SU-DHL-6 (cell line): ENCODE results near the gene FAM186B.

Source experiments
- H2AFZ ChIP-seq: fragments of 200-600 bp; sonication (generic); 2 replicates; pipeline ENCODE4 v1.6.1; 2014; ENCODE audit warnings: low read depth, mild to moderate bottlenecking, moderate library complexity, mixed read lengths, antibody characterized with exemption, low read length; ENCODE audit not compliant: severe bottlenecking
- H3F3A ChIP-seq: fragments of 200-600 bp; shearing (Covaris generic); 2 replicates; pipeline ENCODE4 v1.6.0; 2016; ENCODE audit warnings: antibody characterized with exemption, mild to moderate bottlenecking; ENCODE audit not compliant: insufficient read depth
- H3K27ac ChIP-seq: fragments of 200-600 bp; sonication (generic); 2 replicates; pipeline ENCODE4 v1.5.1; 2016; ENCODE audit warnings: low read depth, mild to moderate bottlenecking, low read length, moderate library complexity, mixed read lengths
- H3K27me3 ChIP-seq: fragments of 200-600 bp; sonication (generic), shearing (Covaris generic); 2 replicates; pipeline ENCODE4 v1.6.0; 2014; ENCODE audit warnings: mild to moderate bottlenecking, low read length
- H3K36me3 ChIP-seq: fragments of 200-600 bp; sonication (generic); 2 replicates; pipeline ENCODE4 v1.6.1; 2014; ENCODE audit warnings: mild to moderate bottlenecking, low read length, mixed read lengths
- H3K4me2 ChIP-seq: fragments of 300-600, 200-600 bp; shearing (Covaris generic), sonication (generic); 2 replicates; pipeline ENCODE4 v1.6.0; 2014; ENCODE audit warnings: low read length, low read depth, mild to moderate bottlenecking; ENCODE audit not compliant: poor library complexity, severe bottlenecking
- H3K4me3 ChIP-seq: fragments of 200-600 bp; sonication (generic); 2 replicates; pipeline ENCODE4 v1.5.1; 2014; ENCODE audit warnings: antibody characterized with exemption, low read length, mild to moderate bottlenecking, mixed read lengths; ENCODE audit not compliant: insufficient read depth, poor library complexity, severe bottlenecking
- H3K79me2 ChIP-seq: fragments of 200-600 bp; sonication (generic); 2 replicates; pipeline ENCODE4 v1.6.1; 2014; ENCODE audit warnings: mild to moderate bottlenecking, low read length, moderate library complexity; ENCODE audit not compliant: insufficient read depth
- H3K9ac ChIP-seq: fragments of 200-600 bp; sonication (generic); 2 replicates; pipeline ENCODE4 v1.7.0; 2014; ENCODE audit warnings: mild to moderate bottlenecking, low read length
- H3K9me2 ChIP-seq: fragments of 200-600 bp; sonication (generic); replicated peaks from 2 replicates; pipeline ENCODE4 v1.6.1; 2014; ENCODE audit warnings: low read length; ENCODE audit not compliant: insufficient read depth
- H3K9me3 ChIP-seq: fragments of 200-600 bp; sonication (generic); 2 replicates; pipeline ENCODE4 v1.6.1; 2014; ENCODE audit warnings: low read length, mixed read lengths; ENCODE audit not compliant: insufficient read depth
- H4K20me1 ChIP-seq: fragments of 200-600 bp; sonication (generic); 2 replicates; pipeline ENCODE4 v1.6.1; 2014; ENCODE audit warnings: low read depth, mild to moderate bottlenecking, antibody characterized with exemption, low read length, moderate library complexity, mixed read lengths
- CTCF ChIP-seq: fragments of 200-600 bp; sonication (generic); IDR thresholded peaks from one replicate; pipeline ENCODE4 v1.5.1; 2017; ENCODE audit warnings: antibody characterized with exemption, mild to moderate bottlenecking, low read length, moderate library complexity; ENCODE audit not compliant: insufficient read depth, poor library complexity, severe bottlenecking
- EZH2phosphoT487 ChIP-seq: fragments of 200-600 bp; sonication (generic), shearing (Covaris generic); conservative IDR thresholded peaks from 2 replicates; pipeline ENCODE4 v1.6.1; 2018; ENCODE audit warnings: mild to moderate bottlenecking, antibody characterized with exemption, low read length, moderate library complexity, mixed read lengths

FAM186B gene

GRCh38 chr12:49626836-49627235 is 21.4 kb upstream of the FAM186B start:
- Histone ChIP-seq H3K4me3 (no peak overlapping the region), H3F3A (peaks cover 19% of the 10 kb centered on the region), H3K9me2 (no peaks in the 10 kb centered on the region), H4K20me1 (no peaks in the 10 kb centered on the region), H3K4me2 (no peak overlapping the region), H2AFZ (no peak overlapping the region), H3K79me2 (no peaks in the 10 kb centered on the region), H3K36me3 (no peaks in the 10 kb centered on the region), H3K9me3 (no peaks in the 10 kb centered on the region), H3K27ac (no peak overlapping the region), H3K9ac (no peak overlapping the region), H3K27me3 (no peaks in the 10 kb centered on the region)
- TF ChIP-seq EZH2phosphoT487: no peak
- TF ChIP-seq CTCF: no peak

DNA sequence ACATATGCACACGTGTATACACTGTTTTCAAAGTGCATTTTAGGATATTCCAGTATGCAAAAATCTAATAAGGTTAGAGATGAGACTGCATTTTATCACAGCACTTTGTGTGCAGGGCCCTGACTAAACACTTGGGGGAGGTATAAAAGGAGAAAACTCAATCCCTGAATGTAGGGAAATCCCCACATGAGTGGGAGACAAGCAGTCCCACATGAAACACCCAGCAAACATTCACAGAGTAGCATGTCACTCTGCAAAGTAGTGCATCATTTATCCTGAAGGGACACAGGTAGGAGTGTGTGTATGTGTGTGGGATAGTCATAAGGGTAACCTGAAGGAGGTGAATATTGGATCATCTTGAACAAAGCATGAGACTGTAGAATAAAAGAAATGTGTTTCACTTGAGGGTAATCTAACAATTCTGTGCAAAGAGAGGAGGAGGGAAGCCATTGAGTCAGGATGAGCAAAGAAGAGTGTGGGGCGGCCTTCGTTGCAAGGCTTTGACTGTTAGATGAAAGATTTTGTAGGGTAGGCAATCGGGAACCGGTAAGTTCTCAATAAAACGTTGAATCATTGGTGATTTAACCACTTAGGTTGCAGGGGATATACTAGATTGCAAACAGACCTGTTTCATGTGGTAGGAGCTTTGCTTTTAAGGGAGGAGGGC is 20.9 kb upstream of the FAM186B start:
- no peak overlapping the region for H3K4me2 ChIP-seq
- H3K4me3 ChIP-seq: no peak overlapping the region
- H3K9ac ChIP-seq: no peak overlapping the region
- peaks cover 25% of the 10 kb centered on the region for H3F3A ChIP-seq
- no peaks in the 10 kb centered on the region for H4K20me1 ChIP-seq
- no peaks in the 10 kb centered on the region for H3K9me2 ChIP-seq
- no peaks in the 10 kb centered on the region for H3K27me3 ChIP-seq
- H2AFZ ChIP-seq: no peak overlapping the region
- TF ChIP-seq CTCF (no peak), EZH2phosphoT487 (no peak)
- no peaks in the 10 kb centered on the region for H3K36me3 ChIP-seq
- H3K27ac ChIP-seq: no peak overlapping the region
- H3K9me3 ChIP-seq: no peaks in the 10 kb centered on the region
- no peaks in the 10 kb centered on the region for H3K79me2 ChIP-seq

DNA sequence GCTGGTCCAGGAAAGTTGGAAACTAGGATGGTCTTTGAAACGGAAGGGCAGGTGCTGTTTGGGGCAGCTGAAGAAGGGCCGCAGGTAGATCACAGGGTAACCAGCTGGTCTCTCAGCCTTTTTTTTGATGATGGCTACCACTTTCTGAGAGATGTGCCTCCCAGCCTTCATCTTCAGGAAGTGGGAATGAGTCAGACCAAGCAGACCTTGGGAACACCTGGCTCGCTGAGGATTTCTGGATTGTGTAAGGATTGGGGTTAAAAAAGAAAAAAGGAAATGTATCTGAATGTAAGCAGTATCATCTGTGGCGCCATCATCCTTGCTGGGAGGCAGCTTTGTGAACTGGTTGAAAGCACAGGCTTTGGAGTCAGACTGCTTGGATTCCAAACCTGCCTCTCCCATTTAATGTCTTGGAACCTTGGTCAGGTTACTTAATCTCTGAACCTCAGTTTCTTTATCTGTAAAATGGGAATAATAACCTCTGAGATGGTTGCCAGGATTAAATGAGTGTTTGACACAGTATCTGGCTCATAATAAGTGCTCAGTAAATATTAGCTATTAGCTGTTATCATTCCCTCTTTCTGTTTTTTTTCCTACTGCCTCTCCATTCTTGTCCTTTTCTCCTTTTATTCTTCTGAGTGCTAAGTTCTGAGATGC is 19.6 kb upstream of the FAM186B start:
- no peaks in the 10 kb centered on the region for H3K27me3 ChIP-seq
- H3K4me3 ChIP-seq: no peak overlapping the region
- no peak overlapping the region for H3K9ac ChIP-seq
- no peak overlapping the region for H2AFZ ChIP-seq
- H3K79me2 ChIP-seq: no peaks in the 10 kb centered on the region
- H3K9me3 ChIP-seq: no peaks in the 10 kb centered on the region
- H3F3A ChIP-seq: peaks cover 26% of the 10 kb centered on the region
- no peaks in the 10 kb centered on the region for H4K20me1 ChIP-seq
- H3K27ac ChIP-seq: no peak overlapping the region
- H3K36me3 ChIP-seq: no peaks in the 10 kb centered on the region
- TF ChIP-seq EZH2phosphoT487 (no peak), CTCF (no peak)
- H3K4me2 ChIP-seq: no peak overlapping the region
- H3K9me2 ChIP-seq: no peaks in the 10 kb centered on the region
